HepG2 (cell line): ENCODE results near the gene SP140L.
"Not testable (repeated sequence)": the region's sequence is repeated elsewhere in the genome, so short reads cannot be mapped to it uniquely, and the experiment has no call there.

Experiments
- BHLHE40 ChIP-seq: IDR thresholded peaks from 2 replicates; pipeline ENCODE4 v1.6.1; 2011; ENCODE audit warnings: low read length, improper control_type of control experiment
- KLF6 ChIP-seq: IDR thresholded peaks from 2 replicates; pipeline ENCODE4 v1.8.0; 2016; ENCODE audit warnings: missing biosample characterization, missing genetic modification reagents
- ZBTB33 ChIP-seq: sonication (generic); formaldehyde crosslinking; IDR thresholded peaks from 2 replicates; pipeline ENCODE4 v1.4.0; 2020; ENCODE audit warnings: missing genetic modification reagents
- ZFX ChIP-seq: sonication (generic); formaldehyde crosslinking; IDR thresholded peaks from 2 replicates; pipeline ENCODE4 v1.4.0; 2020; ENCODE audit warnings: mild to moderate bottlenecking, low read depth, missing genetic modification reagents, moderate library complexity
- ZNF367 ChIP-seq: sonication (generic); formaldehyde crosslinking; IDR thresholded peaks from 2 replicates; pipeline ENCODE4 v1.4.0; 2020; ENCODE audit warnings: missing genetic modification reagents, borderline replicate concordance
- ZNF7 ChIP-seq: IDR thresholded peaks from 2 replicates; pipeline ENCODE4 v1.6.1; 2016; ENCODE audit warnings: missing biosample characterization, missing genetic modification reagents
- TF ChIP-seq, protein P1 (sequence below): sonication (generic); formaldehyde crosslinking; IDR thresholded peaks from 2 replicates; pipeline ENCODE4 v1.5.0; 2020; ENCODE audit warnings: mild to moderate bottlenecking, missing genetic modification reagents, moderate library complexity
- TF ChIP-seq, protein P2 (sequence below): sonication (generic); formaldehyde crosslinking; IDR thresholded peaks from 2 replicates; pipeline ENCODE4 v1.4.0; 2020; ENCODE audit warnings: missing genetic modification reagents

DNA sequence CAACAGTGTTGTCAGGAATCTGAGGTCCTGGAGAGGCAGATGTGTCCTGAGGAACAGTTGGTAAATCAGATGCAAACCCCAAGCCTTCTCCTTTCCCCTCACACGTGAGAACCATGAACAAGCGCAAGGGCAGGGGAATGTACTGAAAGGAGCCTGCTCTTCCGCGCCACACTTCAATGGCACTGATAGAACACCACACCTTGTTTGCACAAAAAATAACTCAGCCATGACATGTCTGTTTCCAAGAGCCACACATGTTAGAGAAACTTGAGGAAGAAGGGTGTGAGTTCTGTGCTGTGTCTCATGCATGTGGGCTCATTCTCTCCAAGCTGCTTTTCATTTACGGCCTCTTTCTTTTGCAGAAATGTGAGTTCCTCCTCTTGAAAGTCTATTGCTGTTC, 16.2 kb upstream of the SP140L start:
- not testable (repeated sequence) for TF ChIP-seq BHLHE40; ZNF7 (CRISPR knock-in tag); KLF6; ZNF367 (CRISPR knock-in tag); ZFX; ZBTB33
- TF ChIP-seq, protein P1, sequence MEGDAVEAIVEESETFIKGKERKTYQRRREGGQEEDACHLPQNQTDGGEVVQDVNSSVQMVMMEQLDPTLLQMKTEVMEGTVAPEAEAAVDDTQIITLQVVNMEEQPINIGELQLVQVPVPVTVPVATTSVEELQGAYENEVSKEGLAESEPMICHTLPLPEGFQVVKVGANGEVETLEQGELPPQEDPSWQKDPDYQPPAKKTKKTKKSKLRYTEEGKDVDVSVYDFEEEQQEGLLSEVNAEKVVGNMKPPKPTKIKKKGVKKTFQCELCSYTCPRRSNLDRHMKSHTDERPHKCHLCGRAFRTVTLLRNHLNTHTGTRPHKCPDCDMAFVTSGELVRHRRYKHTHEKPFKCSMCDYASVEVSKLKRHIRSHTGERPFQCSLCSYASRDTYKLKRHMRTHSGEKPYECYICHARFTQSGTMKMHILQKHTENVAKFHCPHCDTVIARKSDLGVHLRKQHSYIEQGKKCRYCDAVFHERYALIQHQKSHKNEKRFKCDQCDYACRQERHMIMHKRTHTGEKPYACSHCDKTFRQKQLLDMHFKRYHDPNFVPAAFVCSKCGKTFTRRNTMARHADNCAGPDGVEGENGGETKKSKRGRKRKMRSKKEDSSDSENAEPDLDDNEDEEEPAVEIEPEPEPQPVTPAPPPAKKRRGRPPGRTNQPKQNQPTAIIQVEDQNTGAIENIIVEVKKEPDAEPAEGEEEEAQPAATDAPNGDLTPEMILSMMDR (CRISPR knock-in tag) = not testable (repeated sequence)
- TF ChIP-seq, protein P2, sequence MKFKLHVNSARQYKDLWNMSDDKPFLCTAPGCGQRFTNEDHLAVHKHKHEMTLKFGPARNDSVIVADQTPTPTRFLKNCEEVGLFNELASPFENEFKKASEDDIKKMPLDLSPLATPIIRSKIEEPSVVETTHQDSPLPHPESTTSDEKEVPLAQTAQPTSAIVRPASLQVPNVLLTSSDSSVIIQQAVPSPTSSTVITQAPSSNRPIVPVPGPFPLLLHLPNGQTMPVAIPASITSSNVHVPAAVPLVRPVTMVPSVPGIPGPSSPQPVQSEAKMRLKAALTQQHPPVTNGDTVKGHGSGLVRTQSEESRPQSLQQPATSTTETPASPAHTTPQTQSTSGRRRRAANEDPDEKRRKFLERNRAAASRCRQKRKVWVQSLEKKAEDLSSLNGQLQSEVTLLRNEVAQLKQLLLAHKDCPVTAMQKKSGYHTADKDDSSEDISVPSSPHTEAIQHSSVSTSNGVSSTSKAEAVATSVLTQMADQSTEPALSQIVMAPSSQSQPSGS (CRISPR knock-in tag) = not testable (repeated sequence)
